ENCODE results near the gene WDR48. TPM values are rescaled to one million over a fixed set of nuclear protein-coding genes. Genes with fewer than 3 reads are reported as not detected.

Gene WDR48
- polyA plus RNA-seq, 1 donor from 2014 or later = 111 TPM

- peaks cover 16% of the 10 kb centered on the region for H3K79me2 ChIP-seq (replicated peaks; ENCODE audit: insufficient read depth, low read length)
- no peaks in the 10 kb centered on the region for H3K27me3 ChIP-seq (ENCODE audit: insufficient read depth, low read depth, low read length)
- no peak overlapping the region for H2AFZ ChIP-seq (ENCODE audit: low read depth, low read length)
- H3K9ac ChIP-seq (ENCODE audit: low read length) = no peak overlapping the region
- no peaks in the 10 kb centered on the region for H4K20me1 ChIP-seq (ENCODE audit: insufficient read depth)
- H3K4me3 ChIP-seq (ENCODE audit: low read length) = peak overlapping the region; percentile 99
- H3K9me2 ChIP-seq (ENCODE audit: insufficient read depth, low read length) = no peaks in the 10 kb centered on the region
- no peaks in the 10 kb centered on the region for H3K9me3 ChIP-seq (ENCODE audit: low read length)
- H3F3A ChIP-seq (ENCODE audit: insufficient read depth, low read length, poor library complexity, severe bottlenecking) = peaks cover 4% of the 10 kb centered on the region
- no peak overlapping the region for H3K27ac ChIP-seq (ENCODE audit: low read length)
- no peaks in the 10 kb centered on the region for H3K36me3 ChIP-seq (ENCODE audit: insufficient read depth, low read length)
- H3K4me2 ChIP-seq (ENCODE audit: low read length) = no peak overlapping the region
- TF ChIP-seq RAD21 (conservative IDR thresholded peaks at IDR 0.05) (no peak), EP300 (conservative IDR thresholded peaks at IDR 0.05; ENCODE audit: poor library complexity, severe bottlenecking) (no peak), POLR2AphosphoS5 (IDR thresholded peaks at IDR 0.05) (no peak)
Observed at GRCh38 chr3:39109086-39109485, 57.3 kb downstream of the WDR48 start.

GRCh38 chr3:39110041-39110639 is 58.3 kb downstream of the WDR48 start:
- Histone ChIP-seq H3K4me3 (ENCODE audit: low read length) (no peak overlapping the region), H3K79me2 (replicated peaks; ENCODE audit: insufficient read depth, low read length) (peaks cover 7% of the 10 kb centered on the region), H4K20me1 (ENCODE audit: insufficient read depth) (no peaks in the 10 kb centered on the region), H3K9me2 (ENCODE audit: insufficient read depth, low read length) (no peaks in the 10 kb centered on the region), H3K9ac (ENCODE audit: low read length) (no peak overlapping the region), H3K9me3 (ENCODE audit: low read length) (no peaks in the 10 kb centered on the region), H3K27me3 (ENCODE audit: insufficient read depth, low read depth, low read length) (no peaks in the 10 kb centered on the region), H3K4me2 (ENCODE audit: low read length) (no peak overlapping the region), H3K27ac (ENCODE audit: low read length) (no peak overlapping the region), H3K36me3 (ENCODE audit: insufficient read depth, low read length) (no peaks in the 10 kb centered on the region), H2AFZ (ENCODE audit: low read depth, low read length) (no peak overlapping the region), H3F3A (ENCODE audit: insufficient read depth, low read length, poor library complexity, severe bottlenecking) (peaks cover 4% of the 10 kb centered on the region)
- TF ChIP-seq SMC3 (conservative IDR thresholded peaks at IDR 0.05; ENCODE audit: poor library complexity) (no peak), EZH2 (IDR thresholded peaks at IDR 0.05; ENCODE audit: borderline replicate concordance, insufficient read depth, low read length, poor library complexity, severe bottlenecking) (no peak), EP300 (conservative IDR thresholded peaks at IDR 0.05; ENCODE audit: poor library complexity, severe bottlenecking) (no peak), MXI1 (conservative IDR thresholded peaks at IDR 0.05; ENCODE audit: poor library complexity, severe bottlenecking) (no peak), REST (IDR thresholded peaks at IDR 0.05; ENCODE audit: borderline replicate concordance) (no peak), TAF1 (IDR thresholded peaks at IDR 0.05; ENCODE audit: low read depth) (no peak), POLR2AphosphoS5 (IDR thresholded peaks at IDR 0.05) (no peak), CTCF (IDR thresholded peaks at IDR 0.05; ENCODE audit: poor library complexity, severe bottlenecking) (no peak), RAD21 (conservative IDR thresholded peaks at IDR 0.05) (no peak)

All from neural cell (in vitro differentiated cells).